Skeletal muscle cell (primary cell): ENCODE measurements around the gene TTC28.

ENCODE experiments used
- DNase-seq: peaks from one replicate; pipeline ENCODE4 v3.0.0-alpha.2; 2010; ENCODE audit warnings: low read depth
- H3K4me3 ChIP-seq: 2 replicates; pipeline ENCODE4 v1.5.1; 2011; ENCODE audit warnings: low read depth, mild to moderate bottlenecking, control low read depth, low read length, moderate library complexity

The TTC28 gene

DNA sequence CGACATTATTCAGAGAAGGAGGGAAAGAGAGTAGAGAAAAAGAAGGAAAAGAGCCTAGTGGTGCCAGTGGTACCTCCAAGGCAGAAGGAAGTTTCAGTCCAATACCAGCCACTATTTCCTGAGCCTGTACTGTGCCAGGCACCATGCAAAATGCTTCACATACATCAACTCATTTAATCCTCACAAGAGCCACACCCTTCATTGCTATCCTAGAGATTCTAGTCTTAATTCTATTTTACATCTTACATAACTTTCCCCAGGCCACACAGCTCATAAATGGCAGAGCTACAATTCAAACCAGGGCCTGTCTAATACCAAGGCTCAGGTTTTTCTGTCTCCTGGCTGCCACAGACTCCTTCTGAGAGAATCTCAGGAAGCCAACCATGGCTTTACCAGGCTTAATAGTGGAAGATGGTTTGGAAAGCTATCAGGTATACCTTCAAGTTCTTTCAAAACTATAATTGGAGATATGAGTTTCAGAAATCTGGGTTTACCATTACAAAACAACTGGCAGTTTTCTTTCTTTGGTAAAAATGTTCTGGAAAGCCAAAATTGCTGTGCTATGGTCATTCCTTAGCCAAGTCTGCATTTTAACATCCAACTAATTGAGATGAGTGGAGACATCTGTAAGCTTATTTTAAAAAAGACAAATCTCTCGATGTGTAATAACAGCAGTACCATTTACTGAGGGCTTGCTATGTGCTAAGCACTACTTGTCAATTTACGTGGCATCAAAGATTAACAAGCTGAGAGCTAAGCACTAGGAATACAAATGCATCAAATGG, 535.5 kb downstream of the TTC28 start:
- no peak for DNase-seq
- no peak overlapping the region for H3K4me3 ChIP-seq

DNA sequence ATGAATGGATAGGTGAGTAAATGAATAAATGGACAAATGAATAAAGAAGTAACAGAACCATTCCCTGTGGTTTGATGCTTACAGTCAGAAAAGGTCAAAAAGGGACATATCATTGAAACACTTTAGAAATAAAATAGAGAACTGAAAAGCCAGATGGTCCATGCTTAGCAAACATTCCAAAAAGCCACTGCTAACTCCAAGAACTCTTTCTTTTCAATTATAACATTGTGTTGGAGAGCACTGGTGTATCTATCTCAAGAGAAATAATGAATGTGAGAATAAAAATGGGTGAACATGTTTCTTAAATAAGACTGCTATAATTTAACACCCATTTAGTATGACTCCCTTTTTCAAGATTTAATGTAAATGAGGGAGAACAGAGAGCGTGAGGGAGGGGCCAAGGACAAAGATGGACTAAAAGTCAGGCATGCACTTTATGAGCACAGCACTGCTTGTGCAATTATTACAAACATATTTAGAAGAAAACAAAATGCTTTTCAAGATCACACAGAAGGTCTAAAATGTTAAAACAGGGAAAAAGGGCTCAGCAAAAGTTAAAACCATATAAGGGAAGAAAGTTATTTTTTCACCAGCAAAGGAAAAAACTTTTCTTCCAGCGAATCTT, 536.3 kb downstream of the TTC28 start:
- no peak for DNase-seq
- H3K4me3 ChIP-seq = no peak overlapping the region

DNA sequence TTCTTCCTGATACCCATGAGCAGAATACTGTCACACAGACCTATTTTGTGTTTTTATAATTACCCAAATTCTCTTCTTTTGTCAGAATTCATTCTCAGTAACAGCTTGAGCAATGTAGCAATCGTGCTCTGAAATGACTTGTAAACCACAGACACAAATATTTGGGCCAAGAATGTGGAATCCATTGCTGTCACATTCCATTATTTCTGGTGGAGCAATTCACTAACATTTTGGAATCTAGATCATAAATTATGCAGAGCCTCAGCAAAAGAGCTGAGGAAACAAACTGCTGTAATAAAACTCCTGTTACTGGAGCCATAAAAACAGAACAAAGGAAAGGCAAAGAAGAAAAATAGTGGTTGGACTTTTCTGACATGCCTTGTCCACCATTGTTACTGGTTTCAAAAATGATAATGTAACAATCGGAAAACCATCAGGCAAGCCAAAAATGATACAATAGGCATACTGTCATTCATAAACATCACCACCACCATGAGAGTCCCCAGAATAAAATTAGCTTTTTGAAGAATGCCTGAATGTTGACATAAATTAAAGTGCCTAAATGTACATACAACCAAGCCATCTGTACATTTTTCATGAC, 537.2 kb downstream of the TTC28 start:
- peak; percentile 86 for DNase-seq
- no peak overlapping the region for H3K4me3 ChIP-seq

DNA sequence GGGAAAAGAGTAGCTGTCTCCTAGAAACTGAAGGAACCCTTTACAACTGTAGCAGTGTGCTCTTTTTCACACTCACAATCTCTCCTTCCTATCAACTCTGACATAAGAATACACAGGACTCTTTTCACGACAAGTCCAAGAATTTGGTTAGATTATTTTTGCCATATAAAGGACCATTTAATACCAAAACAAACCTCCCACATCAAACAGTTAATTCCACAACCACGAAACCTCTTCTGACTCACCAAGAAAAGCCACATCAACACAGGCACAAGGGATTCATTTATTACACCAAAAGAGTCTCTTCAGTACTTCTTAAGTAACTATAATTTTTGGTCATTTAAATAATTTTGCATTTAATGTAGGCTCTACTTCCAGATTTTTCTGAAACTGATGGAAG, 538.0 kb downstream of the TTC28 start:
- DNase-seq = peak; percentile 41

DNA sequence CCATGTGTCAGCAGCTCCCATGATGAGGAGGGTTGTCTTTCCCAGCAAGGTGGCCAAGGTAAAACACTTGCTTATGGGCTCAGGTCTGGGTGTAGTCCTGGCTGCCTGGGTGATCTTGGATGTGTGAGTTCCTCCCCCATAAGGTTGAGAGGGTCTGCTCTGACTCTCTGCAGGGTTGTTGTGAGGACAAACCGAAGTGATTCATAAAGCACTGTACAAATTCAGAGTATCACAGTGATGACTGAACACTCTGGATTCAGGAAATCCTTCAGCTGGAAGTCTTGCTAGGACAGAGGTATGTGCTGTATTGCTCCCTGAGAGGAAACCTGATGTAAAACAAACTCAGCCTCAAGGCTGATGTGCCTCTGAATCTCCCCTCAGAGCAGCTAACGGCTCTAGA, 539.7 kb downstream of the TTC28 start:
- no peak overlapping the region for H3K4me3 ChIP-seq
- peak; percentile 75 for DNase-seq

More for the DNA sequence above, 538.0 kb downstream of the TTC28 start:
- H3K4me3 ChIP-seq = no peak overlapping the region

DNA sequence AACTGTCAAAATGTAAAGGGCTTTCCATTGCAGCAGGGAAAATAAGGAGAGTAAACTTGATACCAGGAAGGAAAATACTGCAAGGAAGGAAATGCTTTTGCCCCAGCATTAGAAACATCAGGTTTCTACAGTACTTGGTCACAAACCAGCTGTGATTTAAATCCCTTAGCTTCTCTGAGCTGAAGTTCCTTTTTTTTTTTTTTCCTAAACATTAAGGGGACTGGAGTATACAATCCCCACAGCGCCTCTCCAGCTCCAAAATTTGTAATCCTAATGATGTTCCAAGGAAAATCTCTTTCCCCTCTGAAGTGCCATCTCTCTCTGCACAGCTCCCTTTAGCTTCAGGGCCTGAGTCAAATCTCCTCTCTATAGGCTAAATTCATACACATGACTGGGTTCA, 540.1 kb downstream of the TTC28 start:
- H3K4me3 ChIP-seq = no peak overlapping the region
- DNase-seq = no peak

DNA sequence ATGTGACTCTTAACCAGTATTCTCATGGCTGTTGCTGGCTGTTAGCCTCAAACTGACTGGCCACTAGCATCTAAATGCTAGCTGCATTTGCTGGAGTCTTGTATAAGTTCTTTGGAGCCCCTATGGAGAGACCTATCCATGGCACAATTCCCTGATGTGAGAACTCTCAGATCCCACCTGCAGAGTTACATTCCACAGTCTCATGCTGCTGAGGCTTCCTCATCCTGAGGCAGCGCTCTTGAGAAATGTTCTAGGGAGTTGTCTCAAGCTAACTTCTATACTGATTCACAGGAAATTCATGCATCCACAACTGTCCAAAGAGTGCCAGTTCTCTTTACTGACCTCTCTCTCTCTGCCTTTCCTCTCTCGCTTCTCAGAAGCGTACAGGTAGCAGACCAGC, 542.6 kb downstream of the TTC28 start:
- no peak overlapping the region for H3K4me3 ChIP-seq
- no peak for DNase-seq

DNA sequence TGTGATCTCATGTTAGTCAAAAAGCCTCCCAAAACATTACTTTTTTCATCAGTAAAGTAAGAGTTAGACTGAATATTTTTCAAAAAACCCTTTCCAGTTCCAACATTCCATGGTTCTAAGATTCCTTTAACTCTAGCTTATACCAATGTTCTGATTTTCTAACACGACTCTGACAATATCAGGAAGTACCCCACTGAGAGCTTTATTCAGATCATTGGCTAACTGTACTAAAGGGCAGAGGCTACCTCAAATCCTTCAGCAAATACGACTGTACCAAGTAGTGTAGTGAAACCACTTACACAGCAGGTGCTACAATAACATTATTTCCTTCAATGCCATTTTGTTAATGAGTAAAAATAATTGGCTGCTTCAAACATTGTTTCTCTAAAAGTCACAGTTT, 547.2 kb downstream of the TTC28 start:
- no peak overlapping the region for H3K4me3 ChIP-seq
- DNase-seq = no peak

DNA sequence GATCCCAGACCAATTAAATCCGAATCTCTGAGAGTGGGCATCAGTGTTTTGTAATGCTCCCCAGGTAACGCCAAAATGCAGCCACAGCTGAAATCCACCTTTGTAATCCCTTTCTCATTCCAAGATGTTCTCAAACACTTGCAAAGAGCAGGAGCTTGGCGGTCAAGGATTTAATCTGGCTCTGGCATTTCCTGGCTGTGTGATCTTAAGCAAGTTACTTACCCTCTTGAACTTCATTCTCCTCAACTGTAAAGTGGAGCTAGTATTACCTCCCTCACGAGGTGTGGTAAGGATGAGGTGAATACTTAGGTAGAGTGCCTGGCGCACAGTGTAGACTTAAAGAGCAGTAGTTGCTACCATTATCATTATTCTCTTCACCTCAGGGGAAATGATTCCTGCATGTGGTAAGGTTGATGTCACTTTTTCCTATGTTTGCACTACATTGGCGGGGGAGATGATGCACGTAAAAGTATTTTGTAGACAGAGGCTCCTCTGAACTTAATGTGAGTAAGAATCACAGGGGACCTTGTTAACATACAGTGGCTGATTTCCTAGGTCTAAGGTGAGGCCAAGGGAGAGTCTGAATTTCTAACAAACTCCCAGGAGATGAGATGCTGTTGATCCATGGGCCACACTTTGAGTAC, 550.2 kb downstream of the TTC28 start:
- DNase-seq = no peak
- no peak overlapping the region for H3K4me3 ChIP-seq

DNA sequence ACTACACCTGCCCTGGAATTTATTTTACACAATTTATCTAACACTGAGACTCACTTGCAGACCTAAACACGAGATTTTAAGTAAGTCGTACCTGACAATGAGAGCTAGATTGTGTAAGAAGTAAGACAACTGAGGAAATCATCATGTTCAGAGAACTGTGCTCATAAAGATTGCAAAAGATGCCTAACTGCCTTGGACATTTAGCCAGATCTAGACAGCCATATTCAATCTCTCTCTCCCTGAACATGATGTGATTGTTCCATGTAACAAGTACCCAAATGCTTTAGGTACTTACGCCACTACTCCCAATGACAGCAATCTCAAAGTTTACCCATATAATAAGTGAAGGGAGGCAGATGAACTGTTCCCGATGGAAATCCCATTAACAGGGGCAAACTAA, 550.8 kb downstream of the TTC28 start:
- H3K4me3 ChIP-seq = no peak overlapping the region
- no peak for DNase-seq

DNA sequence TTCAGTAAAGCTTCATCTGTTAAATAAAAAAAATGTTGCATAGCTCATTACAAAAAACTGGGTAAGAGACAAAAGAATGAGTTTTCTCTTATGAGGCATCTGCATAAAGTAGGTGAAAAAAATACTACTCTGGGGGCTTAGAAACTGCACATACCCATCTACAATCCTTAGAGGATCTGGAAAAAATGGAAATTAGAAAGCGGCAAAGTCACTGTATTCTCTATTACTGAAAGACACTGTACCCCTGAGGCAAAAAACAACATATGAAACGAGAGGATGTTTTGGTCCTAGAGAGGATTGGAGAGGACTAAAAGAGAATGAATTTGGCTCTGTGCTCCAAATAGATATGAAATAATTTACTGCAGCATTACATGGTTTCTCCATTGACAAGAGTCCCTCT, 553.8 kb downstream of the TTC28 start:
- H3K4me3 ChIP-seq = no peak overlapping the region

DNA sequence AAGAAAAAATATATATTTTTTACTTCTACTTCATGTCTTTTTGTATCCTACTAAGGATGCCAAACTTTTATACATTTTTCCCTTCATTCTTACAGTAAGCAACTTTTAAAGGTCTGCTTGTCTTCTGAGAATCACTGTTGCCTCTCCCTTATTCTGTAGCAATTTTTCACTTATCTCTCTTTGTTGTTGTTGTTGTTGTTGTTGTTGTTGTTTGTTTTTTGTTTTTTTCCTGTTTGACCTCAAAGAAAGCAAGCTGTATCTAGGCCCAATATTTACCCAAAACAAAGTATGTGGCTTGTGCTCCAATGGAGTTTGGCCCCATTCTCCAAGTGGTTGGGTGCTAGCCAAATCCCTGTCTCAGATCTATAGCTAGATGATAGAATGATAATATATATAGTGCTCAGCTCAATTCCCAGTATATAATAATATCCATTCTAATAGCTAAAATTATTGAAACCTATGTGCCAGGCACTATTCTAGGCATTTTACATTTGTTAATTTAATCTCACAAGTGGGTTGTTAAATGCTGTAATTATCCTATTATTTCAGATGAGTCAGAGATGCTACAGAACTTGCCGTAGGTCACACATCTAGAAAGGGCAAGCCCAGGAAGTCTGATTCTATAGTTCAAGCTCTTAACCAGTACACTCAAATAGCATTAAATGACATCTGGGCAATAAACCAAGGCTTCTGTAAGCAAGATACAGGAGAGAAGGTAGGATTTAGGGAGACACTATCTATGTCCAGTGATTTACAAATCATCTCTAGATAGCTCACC, 555.5 kb downstream of the TTC28 start:
- no peak overlapping the region for H3K4me3 ChIP-seq
- DNase-seq = no peak

More for the DNA sequence above, 553.8 kb downstream of the TTC28 start:
- no peak for DNase-seq

DNA sequence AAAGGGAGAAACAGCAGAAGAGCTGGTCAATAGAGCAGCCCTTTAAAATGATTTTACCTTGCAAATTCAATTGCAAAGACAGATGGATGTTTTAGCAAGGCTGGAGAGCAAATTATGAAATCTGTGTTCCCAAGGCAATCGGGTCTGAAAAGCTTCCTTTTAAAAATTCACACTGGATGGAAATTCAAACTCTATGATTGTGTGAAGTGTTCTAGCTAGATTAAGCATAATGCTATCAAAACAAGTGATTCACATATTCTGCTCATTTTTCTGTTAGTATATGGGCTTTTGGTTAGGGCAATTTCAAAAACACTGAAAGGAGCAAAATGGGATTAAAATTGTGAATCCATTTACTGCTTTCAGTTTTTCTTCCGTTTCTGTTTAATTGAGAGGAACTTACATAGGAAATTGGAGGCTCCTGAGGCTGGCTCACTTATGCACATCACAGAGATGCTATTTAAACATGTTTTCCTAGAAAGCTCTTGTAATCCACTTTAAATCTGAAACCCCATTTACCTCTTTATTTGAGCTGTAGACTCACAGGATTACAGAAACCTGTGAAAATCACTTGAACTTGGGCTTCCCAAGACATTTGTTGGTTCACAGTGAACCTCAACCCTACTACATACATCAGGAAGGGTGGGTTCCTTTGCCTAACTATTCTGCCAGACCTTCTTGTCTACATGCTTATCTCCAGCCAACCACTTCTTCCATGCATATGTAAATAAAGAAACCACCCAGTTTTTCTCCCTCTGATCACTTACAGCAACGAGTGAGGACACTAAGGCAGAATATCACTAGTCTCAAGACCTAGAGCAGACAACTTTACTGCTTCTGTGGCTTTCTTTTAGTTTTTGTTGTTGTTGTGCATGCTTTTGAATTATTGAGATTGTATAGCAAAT, 558.7 kb downstream of the TTC28 start:
- no peak overlapping the region for H3K4me3 ChIP-seq
- no peak for DNase-seq

DNA sequence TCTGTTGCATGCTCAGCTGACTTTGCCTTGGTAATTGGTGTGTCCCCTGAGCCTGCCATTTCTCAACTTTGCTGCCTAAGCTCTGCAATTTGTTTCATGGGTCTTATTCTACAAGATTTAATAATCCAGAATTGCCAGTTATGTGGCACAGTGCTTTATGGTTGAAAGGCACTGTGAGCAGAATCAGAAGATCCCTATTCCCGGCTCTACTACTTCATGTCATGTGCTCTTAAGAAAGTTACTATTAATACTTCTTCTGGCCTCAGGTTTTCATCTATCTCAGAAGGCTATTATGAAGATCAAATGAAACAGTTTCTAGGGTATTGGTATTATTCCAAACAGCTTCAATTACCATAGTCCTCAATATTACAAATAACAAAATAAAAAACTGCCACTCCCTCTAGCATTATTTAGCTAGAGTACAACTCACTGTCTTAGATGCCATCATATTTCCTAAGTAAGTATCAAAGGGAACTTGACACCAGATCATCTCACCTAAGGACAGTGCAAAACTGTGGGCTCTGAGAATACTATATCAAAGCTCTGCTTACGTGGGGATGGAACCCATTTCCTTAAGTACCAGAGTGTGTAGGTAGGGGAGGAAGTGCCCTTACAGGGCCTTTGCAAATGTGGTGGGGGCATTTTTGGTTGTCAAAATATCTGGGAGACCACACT, 560.5 kb downstream of the TTC28 start:
- DNase-seq = no peak
- no peak overlapping the region for H3K4me3 ChIP-seq

DNA sequence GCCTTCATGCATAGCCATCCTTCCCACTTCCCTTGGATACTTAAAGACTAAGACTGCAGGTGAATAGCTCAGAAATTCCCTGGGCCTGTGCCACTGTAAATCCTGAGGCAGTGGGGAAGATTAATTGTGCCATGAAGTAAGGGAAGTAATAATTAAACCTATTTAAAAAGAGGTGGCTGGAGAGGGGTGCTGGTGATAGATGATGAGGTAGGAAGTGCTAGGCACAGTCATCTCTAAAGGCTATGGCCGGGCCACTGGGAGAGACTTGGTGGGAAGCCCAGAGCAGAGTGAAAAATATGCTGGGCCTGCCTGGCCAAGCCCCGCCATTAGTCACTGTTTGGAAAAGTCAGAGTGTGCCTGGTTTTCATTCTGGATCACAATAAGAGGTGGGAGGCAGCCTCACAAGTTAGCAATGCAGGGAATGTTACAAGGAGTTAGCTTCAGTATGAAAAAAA, 563.4 kb downstream of the TTC28 start:
- peak; percentile 72 for DNase-seq

DNA sequence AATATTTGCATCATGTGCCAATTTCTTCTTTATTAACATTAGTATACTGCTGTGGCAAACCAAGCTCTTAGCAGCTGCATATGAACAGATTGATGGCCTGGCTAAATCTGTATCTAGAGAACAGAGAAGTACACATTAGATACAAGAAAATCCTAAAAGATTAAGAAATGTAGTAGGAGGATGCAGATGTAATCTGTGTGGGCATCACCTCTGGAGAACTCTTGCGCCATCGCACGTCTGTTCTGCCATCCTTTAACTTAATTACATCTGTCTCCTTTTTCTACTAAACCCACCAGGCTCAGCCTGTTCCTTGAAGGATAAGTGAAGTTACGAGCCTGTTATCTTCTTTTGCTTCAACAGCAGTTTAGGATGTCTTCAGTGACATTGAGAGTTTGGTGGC, 564.2 kb downstream of the TTC28 start:
- no peak overlapping the region for H3K4me3 ChIP-seq
- no peak for DNase-seq

More for the DNA sequence above, 563.4 kb downstream of the TTC28 start:
- no peak overlapping the region for H3K4me3 ChIP-seq

DNA sequence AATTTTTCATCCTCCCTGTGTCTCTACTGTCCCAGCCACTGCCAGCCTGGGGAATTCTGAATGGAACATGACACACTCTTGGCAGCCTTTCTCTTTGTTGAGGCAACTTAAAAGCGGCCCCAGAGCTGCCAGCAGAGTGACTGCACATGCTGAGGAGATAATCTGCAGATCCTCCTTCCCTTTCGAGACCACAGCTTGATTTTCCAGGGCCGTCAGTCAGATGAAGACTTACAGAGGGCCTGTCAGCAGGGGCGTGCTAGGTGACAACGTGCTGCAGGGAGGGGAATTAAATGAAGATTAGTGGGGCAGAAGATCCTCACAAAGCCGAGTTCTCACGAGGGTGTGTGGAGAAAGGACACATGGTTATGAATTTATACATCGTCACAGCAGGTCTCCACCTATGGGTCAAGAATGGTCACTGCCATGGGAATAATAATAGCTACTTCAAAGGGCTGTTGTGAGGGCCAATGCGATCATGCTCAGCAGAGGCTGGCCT, 567.0 kb downstream of the TTC28 start:
- DNase-seq = no peak
- no peak overlapping the region for H3K4me3 ChIP-seq

DNA sequence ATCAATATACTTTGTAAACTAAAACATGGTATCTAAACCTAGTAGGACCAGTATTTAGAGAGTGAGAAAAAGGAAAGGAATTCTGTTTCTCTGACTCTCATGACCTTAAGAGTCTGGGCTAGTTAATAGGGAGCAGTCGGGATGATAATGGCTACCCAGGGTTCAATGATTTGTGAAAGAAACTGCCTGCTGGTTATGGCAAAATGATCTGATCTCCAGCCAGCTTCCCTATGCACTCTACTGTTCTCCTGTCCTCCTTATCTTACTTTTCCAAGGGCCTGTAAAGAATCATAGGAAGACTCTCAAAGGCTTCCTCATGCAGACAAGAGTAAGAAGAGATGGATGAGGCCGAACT, 567.5 kb downstream of the TTC28 start:
- no peak for DNase-seq
- H3K4me3 ChIP-seq = no peak overlapping the region
